Spleen (tissue), 7 donors: ENCODE measurements around the gene NXF3.

Source experiments
- POLR2A ChIP-seq, 3 donors: fragments of 450-650 bp; IDR thresholded peaks; one replicate each; pipeline ENCODE4 v1.5.1; 2017; ENCODE audit warnings: antibody characterized with exemption in 3 of 3, mild to moderate bottlenecking in 1 of 3
- TF ChIP-seq, protein P1 (sequence below), 11 experiments: fragments of 200-600 bp in 7 of 11; fragments of 450-650 bp in 4 of 11; sonication (generic) in 4 of 11; IDR thresholded peaks in 8 of 11; conservative IDR thresholded peaks in 3 of 11; 1 replicate in 7 of 11; 2 replicates in 4 of 11; pipeline versions ENCODE4 v1.4.0 to v1.8.0; 2016 to 2021; ENCODE audit warnings: antibody characterized with exemption in 11 of 11, inconsistent platforms in 4 of 11, mild to moderate bottlenecking in 1 of 11
- donor health status: DM: no; HTN: no; CAD: no; lungs with moderate emphysema.
- donor health status: DM: no; HTN: no; CAD: no.
- donor health status: DM: no; HTN: no; CAD: no.

DNA sequence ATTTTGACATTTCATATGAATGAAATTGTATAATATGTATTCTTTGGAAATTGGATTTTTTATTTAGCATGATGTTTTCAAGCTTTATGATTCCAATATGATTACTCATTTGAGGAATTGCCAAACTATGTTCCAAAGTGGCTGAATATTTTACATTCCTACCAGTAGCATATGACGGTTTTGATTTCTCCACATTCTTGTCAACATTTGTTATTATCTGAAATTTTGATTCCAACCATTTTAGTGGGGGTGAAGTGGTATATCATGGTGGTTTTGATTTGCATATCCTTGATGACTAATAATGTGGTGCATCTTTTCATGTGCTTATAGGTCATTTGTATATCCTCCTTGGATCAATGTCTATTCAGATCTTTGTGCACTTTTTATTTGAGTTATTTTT, 26.3 kb downstream of the NXF3 start:
- TF ChIP-seq, protein P1, sequence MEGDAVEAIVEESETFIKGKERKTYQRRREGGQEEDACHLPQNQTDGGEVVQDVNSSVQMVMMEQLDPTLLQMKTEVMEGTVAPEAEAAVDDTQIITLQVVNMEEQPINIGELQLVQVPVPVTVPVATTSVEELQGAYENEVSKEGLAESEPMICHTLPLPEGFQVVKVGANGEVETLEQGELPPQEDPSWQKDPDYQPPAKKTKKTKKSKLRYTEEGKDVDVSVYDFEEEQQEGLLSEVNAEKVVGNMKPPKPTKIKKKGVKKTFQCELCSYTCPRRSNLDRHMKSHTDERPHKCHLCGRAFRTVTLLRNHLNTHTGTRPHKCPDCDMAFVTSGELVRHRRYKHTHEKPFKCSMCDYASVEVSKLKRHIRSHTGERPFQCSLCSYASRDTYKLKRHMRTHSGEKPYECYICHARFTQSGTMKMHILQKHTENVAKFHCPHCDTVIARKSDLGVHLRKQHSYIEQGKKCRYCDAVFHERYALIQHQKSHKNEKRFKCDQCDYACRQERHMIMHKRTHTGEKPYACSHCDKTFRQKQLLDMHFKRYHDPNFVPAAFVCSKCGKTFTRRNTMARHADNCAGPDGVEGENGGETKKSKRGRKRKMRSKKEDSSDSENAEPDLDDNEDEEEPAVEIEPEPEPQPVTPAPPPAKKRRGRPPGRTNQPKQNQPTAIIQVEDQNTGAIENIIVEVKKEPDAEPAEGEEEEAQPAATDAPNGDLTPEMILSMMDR (IDR thresholded peaks at IDR 0.05 in 8 of 11, conservative IDR thresholded peaks at IDR 0.05 in 3 of 11), result no peak
- TF ChIP-seq POLR2A (IDR thresholded peaks at IDR 0.05), result no peak
